Suppressor macrophage (primary cell): ENCODE data around the gene GNG3.

Experiments used
- DNase-seq, 4 experiments: peaks; one replicate each; pipeline ENCODE4 v3.0.0-alpha.2; 2020 to 2022

The GNG3 gene

DNA sequence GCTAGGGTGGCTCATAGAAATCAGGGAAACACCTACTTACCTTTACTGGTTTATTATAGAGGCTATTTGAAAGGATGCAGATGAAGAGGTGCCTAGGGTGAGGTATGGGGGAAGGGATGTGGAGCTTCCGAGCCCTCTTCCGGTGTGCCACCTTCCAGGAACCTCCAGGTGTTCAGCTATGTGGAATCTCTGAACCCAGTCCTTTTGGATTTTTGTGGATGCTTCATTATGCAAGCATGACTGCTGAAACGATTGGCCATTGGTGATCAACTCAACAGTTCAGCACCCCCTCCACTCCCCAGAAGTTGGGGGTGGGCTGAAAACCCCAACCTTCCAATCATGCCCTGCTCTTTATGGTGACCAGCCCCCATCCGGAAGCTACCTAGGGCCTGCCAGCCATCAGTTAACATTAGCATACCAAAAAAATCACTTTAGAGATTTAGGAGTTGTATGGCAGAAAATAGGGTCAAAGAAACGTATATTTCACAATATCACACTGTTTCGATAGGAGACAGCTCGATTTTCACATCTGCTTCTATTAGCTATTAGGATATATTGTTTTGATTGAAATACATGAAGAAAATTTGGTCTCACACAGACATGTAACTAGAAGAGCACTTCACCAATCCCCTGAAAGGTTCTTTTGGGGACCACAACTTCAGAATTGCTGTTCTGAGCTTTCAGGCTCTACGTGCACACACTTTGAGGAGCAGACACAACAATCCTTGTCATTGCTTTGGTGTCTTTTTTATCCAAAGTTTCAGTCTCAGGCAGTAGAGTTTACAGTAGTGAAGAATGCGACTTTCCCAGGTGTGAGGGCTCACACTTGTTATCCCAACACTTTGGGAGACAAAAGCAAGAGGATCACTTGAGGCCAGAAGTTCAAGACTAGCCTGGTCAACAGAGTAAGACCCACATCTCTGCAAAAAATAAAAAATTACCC lies 50.6 kb downstream of the GNG3 start:
- no peak for DNase-seq
